ENCODE data around the gene RASSF1. TPM values are rescaled to one million over a fixed set of nuclear protein-coding genes. Genes with fewer than 3 reads are reported as not detected.

RASSF1 gene
- total and polyA plus RNA-seq, 2 of the 13 experiments (the other 11 are each of a cell fraction or from before 2014, with no cell fraction given), result 10.2 to 27.5 TPM

GRCh38 chr3:50327943-50328691 is 12.5 kb downstream of the RASSF1 start, which contains the start of gene TUSC2 (continued):
- TF ChIP-seq GRHL1 (CRISPR knock-in tag; conservative IDR thresholded peaks at IDR 0.05), result no peak
- TF ChIP-seq ZFAT (CRISPR knock-in tag; conservative IDR thresholded peaks at IDR 0.05), result no peak
- no peak for TF ChIP-seq RORA (CRISPR knock-in tag; IDR thresholded peaks at IDR 0.05)
- TF ChIP-seq HMGXB3 (CRISPR knock-in tag; IDR thresholded peaks at IDR 0.05; ENCODE audit: borderline replicate concordance), result peak; percentile 82; the same call in 1 of the 2 replicates
- peak; percentile 62 for TF ChIP-seq ETV5 (CRISPR knock-in tag; IDR thresholded peaks at IDR 0.05; ENCODE audit: borderline replicate concordance)
- no peak for TF ChIP-seq ZFP36 (IDR thresholded peaks at IDR 0.05; ENCODE audit: borderline replicate concordance, low read depth, low read length, partially characterized antibody)
- TF ChIP-seq ZSCAN21 (CRISPR knock-in tag; IDR thresholded peaks at IDR 0.05; ENCODE audit: borderline replicate concordance), result no peak; the same call in 1 of the 2 replicates
- TF ChIP-seq ZNF232 (CRISPR knock-in tag; IDR thresholded peaks at IDR 0.05; ENCODE audit: borderline replicate concordance), result peak; percentile 58; the same call in 1 of the 2 replicates
- peak; percentile 81 for TF ChIP-seq TAF1 (CRISPR knock-in tag; IDR thresholded peaks at IDR 0.05)
- no peak for TF ChIP-seq ZNF251 (CRISPR knock-in tag; IDR thresholded peaks at IDR 0.05)
- no peak for TF ChIP-seq ZNF75D (CRISPR knock-in tag; IDR thresholded peaks at IDR 0.05; ENCODE audit: borderline replicate concordance)
- TF ChIP-seq KIAA2018 (CRISPR knock-in tag; IDR thresholded peaks at IDR 0.05; ENCODE audit: borderline replicate concordance), result no peak
- TF ChIP-seq HOXD1 (CRISPR knock-in tag; IDR thresholded peaks at IDR 0.05), result no peak
